Left ventricle myocardium inferior (tissue), 1 donor: ENCODE data around the gene COL25A1. TPM values are rescaled to one million over a fixed set of nuclear protein-coding genes. Genes with fewer than 3 reads are reported as not detected.

Experiments used
- DNase-seq: peaks from one replicate; pipeline ENCODE4 v3.0.0-alpha.2; 2020
- H3K27ac ChIP-seq: fragments of 200-600 bp; replicated peaks from 2 replicates; pipeline ENCODE4 v1.8.0; 2021
- H3K27me3 ChIP-seq: fragments of 200-600 bp; 2 replicates; pipeline ENCODE4 v1.8.0; 2021; ENCODE audit warnings: low read depth
- H3K36me3 ChIP-seq: fragments of 200-600 bp; 2 replicates; pipeline ENCODE4 v1.8.0; 2021
- H3K4me1 ChIP-seq: fragments of 200-600 bp; 2 replicates; pipeline ENCODE4 v1.8.0; 2021
- H3K4me3 ChIP-seq: fragments of 200-600 bp; 2 replicates; pipeline ENCODE4 v1.8.0; 2021; ENCODE audit warnings: mild to moderate bottlenecking, moderate library complexity
- H3K9me3 ChIP-seq: fragments of 200-600 bp; replicated peaks from 2 replicates; pipeline ENCODE4 v1.8.0; 2021
- intact Hi-C: fragments of 100-400 bp; cut with micrococcal nuclease; formaldehyde crosslinking; loops from one replicate; pipeline ENCODE4 v1.11.0; 2022
- total RNA-seq: library from RNA; stranded (reverse); fragmentation: NEBNext Ultra II Directional; extraction: Animal tissue kit (Norgen Biotek cat#: 25700); gene quantifications from one replicate; pipeline ENCODE4 v1.2.1, GENCODE V29; 2021
- TF ChIP-seq, protein P1 (sequence below): fragments of 200-600 bp; IDR thresholded peaks from 2 replicates; pipeline ENCODE4 v1.8.0; 2021; ENCODE audit warnings: antibody characterized with exemption, mild to moderate bottlenecking, borderline replicate concordance
- donor health status: DM: no; HTN: yes; CAD: no; lungs with severe emphysema.

COL25A1 gene
- total RNA-seq, 1 donor from 2014 or later = 0.77 TPM

DNA sequence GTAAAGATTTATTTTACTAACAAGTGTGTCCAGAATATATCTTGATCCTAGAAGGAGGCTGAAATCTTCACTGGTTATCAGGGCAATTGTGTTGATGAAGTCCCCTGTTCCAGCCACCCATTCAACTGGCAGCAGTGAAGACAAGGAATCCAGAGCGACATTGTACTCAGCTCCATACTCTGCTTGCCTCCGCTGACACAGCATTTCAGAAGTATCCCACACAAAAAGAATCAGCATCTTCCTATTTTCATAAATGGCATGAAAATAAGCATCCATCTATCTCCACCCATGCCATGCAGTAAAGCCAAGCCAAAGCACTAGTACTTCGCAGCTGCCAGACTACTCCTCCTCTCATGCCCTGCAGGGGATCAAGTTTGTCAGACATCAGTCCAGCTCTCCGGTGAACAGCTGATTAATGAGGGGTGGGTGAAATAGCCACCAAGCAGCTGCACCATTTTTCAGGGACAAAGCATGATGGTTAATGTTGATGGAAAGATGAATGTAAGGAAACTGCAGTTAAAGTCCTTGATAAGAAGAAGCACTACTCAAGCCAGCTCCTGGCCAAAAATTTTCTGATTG lies 54.0 kb downstream of the COL25A1 start:
- TF ChIP-seq, protein P1, sequence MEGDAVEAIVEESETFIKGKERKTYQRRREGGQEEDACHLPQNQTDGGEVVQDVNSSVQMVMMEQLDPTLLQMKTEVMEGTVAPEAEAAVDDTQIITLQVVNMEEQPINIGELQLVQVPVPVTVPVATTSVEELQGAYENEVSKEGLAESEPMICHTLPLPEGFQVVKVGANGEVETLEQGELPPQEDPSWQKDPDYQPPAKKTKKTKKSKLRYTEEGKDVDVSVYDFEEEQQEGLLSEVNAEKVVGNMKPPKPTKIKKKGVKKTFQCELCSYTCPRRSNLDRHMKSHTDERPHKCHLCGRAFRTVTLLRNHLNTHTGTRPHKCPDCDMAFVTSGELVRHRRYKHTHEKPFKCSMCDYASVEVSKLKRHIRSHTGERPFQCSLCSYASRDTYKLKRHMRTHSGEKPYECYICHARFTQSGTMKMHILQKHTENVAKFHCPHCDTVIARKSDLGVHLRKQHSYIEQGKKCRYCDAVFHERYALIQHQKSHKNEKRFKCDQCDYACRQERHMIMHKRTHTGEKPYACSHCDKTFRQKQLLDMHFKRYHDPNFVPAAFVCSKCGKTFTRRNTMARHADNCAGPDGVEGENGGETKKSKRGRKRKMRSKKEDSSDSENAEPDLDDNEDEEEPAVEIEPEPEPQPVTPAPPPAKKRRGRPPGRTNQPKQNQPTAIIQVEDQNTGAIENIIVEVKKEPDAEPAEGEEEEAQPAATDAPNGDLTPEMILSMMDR = no peak
- H3K27ac ChIP-seq = no peak overlapping the region
- H3K9me3 ChIP-seq = no peaks in the 10 kb centered on the region
- DNase-seq = no peak
- no peak overlapping the region for H3K4me3 ChIP-seq
- H3K27me3 ChIP-seq = no peaks in the 10 kb centered on the region
- intact Hi-C loops = no loop called here
- no peaks in the 10 kb centered on the region for H3K4me1 ChIP-seq
- H3K36me3 ChIP-seq = no peaks in the 10 kb centered on the region

DNA sequence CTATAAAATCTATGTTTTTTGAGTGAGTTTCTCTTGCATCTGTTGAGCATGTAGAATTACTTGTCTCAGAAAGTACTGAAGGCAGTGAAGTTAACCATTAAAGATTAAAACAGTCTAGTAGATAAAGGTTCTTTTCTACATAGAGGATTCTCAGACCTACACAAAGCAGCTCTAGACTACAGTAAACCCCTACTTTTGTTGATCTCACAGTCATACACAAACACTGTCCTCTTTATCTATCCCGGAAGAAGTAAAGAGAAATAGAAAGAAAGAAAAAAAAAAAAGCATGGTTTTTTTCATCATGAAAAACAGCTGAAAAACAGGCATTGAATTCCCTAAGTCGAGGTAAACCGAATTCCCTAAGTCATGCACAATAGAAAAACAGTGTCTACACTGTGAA lies 58.6 kb downstream of the COL25A1 start:
- TF ChIP-seq, protein P1 = no peak
- DNase-seq = no peak
- Histone ChIP-seq H3K9me3 (no peaks in the 10 kb centered on the region), H3K27ac (no peak overlapping the region), H3K4me3 (no peak overlapping the region), H3K36me3 (no peaks in the 10 kb centered on the region), H3K27me3 (no peaks in the 10 kb centered on the region), H3K4me1 (no peaks in the 10 kb centered on the region)
- intact Hi-C loops = no loop called here

DNA sequence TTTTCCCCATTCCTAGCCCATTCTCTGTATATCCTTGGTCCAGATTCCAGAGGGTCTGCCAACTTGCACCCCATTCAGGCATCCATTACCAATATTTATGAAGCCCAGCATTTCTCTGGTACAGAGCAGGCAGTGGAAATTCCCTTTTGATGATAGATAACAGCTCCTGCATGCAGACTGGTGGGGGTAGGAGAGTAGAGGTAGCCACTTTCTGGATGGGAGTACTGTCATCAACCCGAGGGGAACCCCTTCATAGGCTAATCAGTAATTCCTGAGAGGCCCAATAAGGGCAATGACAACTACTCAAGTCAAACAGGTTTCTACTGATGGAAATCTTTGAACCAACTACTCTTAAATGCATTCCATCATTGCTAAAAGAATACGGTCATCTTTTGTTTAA lies 63.7 kb downstream of the COL25A1 start:
- H3K27ac ChIP-seq = no peak overlapping the region
- TF ChIP-seq, protein P1 = no peak

DNA sequence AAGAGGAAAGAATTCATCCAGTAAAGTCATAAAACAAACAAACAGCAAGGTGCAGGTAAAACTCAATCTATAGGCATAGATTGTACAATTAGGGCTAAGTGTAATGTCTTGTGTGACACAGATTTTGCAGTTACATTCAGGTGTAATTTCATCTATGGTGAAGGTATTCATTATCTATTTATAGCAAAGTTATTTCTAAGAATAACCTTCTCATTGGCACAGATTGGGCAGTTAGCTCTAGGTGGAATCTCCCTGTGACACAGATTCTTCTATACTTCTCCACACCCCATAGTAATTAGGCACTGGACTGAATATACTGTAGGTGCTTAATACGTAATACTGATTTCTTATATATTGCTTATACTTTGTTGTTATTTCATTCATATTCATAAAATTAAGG lies 66.8 kb downstream of the COL25A1 start:
- DNase-seq = no peak
- TF ChIP-seq, protein P1 = no peak
- H3K27ac ChIP-seq = no peak overlapping the region
- no peaks in the 10 kb centered on the region for H3K4me1 ChIP-seq
- H3K27me3 ChIP-seq = no peaks in the 10 kb centered on the region
- peaks cover 14% of the 10 kb centered on the region for H3K9me3 ChIP-seq
- H3K4me3 ChIP-seq = no peak overlapping the region
- H3K36me3 ChIP-seq = no peaks in the 10 kb centered on the region
- intact Hi-C loops = no loop called here

More for the DNA sequence above, 63.7 kb downstream of the COL25A1 start:
- H3K4me3 ChIP-seq = no peak overlapping the region
- DNase-seq = no peak
- H3K36me3 ChIP-seq = no peaks in the 10 kb centered on the region
- intact Hi-C loops = no loop called here
- no peaks in the 10 kb centered on the region for H3K27me3 ChIP-seq
- no peaks in the 10 kb centered on the region for H3K4me1 ChIP-seq
- H3K9me3 ChIP-seq = peaks cover 14% of the 10 kb centered on the region

DNA sequence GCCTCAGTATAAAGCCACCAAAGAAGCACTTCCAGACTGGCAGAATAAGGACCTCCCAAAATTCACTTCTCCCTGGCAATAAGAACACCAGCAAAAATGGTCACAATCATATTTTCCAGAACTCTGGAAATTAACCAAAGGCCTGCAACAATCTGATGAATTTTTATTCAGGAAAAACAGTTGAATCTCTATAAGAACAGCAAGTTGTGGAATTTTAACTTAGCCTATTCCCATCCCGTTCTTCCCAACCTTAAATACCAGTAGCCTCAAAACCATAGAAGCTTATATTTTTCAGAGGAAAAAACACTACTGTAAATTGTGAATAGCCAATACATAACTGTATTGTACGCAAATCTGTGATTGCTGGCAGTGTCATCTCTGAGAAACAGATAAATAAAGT lies 67.9 kb downstream of the COL25A1 start:
- Histone ChIP-seq H3K9me3 (peaks cover 14% of the 10 kb centered on the region), H3K27me3 (no peaks in the 10 kb centered on the region), H3K4me3 (no peak overlapping the region), H3K4me1 (no peaks in the 10 kb centered on the region), H3K27ac (no peak overlapping the region), H3K36me3 (no peaks in the 10 kb centered on the region)
- TF ChIP-seq, protein P1 = no peak
- intact Hi-C loops = no loop called here
- no peak for DNase-seq
